GM04503 (cell line): ENCODE data around the gene ADCY5.
"Not testable (repeated sequence)": the region's sequence is repeated elsewhere in the genome, so short reads cannot be mapped to it uniquely, and the experiment has no call there.

Experiments used
- DNase-seq: peaks from one replicate; pipeline ENCODE4 v3.0.0-alpha.2; 2012; ENCODE audit warnings: low read depth

The ADCY5 gene

DNA sequence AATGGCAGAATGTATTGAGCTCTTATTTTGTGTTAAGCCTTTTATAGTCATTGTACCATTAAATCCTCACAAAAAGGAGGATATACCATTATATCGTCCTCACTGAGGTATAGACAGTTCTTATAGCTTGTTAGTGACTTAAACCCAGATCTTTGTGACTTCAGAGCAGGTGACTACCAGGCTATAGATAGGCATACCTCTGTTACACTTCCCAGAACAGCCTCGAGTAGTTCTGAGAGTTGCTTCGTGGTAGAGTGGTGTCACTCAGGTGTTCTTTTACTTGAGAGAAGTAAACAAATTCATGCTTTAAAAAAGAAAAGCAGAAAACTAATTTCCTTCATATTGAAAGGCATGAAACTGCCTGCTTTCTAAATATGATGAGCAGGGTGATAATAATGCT is 187.2 kb downstream of the ADCY5 start:
- DNase-seq = no peak

GRCh38 chr3:123258811-123259420 is 190.0 kb downstream of the ADCY5 start:
- peak; percentile 26 for DNase-seq

DNA sequence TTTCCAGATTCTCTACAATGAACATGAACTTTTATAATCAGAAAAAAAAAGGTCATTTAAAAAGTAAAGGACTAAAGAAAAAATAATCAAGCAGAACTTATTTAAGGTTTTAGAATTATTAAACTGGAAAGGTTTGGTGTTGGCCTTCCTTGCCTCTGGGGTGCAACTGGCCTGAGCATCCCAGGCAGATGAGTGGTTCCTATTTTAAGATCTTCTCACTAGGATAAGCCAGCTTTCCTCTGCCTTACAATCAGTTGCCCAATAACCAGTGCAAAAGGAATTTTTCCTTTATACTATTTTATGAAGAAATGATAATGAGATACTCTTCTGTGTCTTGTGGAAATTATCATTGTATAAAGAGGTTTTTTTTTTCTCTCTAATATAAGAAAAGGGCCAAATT is 190.5 kb downstream of the ADCY5 start:
- DNase-seq = no peak

DNA sequence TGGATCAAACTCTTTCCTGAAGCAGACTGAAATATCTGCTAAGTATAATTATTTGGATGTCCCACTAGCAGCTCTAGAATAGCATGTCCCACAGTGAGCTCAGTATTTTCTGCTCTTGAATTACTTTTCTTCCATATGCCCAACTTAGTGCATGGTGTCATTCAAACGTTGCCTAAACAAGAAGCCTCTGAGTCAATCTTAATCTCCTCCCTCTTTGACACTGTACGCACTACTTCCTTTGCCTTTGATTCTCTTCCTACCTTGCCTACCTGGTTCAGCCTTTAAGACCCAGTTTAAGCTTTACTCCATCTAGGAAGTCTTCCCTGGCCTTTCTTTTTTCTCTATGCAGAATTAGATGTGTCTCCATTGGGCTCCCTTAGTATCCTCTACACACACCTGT is 192.6 kb downstream of the ADCY5 start:
- DNase-seq = no peak

DNA sequence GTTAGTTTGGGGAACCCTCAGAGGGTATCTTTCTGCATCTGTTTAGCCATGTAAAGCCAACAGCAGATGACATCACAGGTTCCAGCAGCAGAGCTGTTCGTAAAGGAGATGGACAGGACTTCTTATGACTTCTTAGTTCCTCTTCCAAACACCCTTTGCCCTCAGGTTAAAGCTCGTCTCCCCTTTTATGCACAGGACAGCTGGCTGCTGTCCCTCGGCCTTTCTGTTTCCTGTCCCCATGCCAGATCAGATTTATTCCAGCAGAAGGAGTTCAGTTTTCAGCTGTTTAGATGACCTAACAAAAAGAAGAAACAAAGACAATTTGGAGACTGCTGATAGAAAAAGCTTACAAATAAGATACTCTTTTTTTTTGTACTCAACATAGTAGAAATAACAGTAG is 202.0 kb downstream of the ADCY5 start:
- DNase-seq = no peak

GRCh38 chr3:123244128-123244527 is 204.8 kb downstream of the ADCY5 start:
- no peak for DNase-seq

- no peak for DNase-seq
Measured at GRCh38 chr3:123239756-123240155, 209.1 kb downstream of the ADCY5 start.

GRCh38 chr3:123239186-123239585 is 209.7 kb downstream of the ADCY5 start:
- not testable (repeated sequence) for DNase-seq

- no peak for DNase-seq
Measured at GRCh38 chr3:123236902-123237301, 212.0 kb downstream of the ADCY5 start.
